GM12864 (cell line): Measurements from ENCODE around the gene CD300LB.

Source experiments
- DNase-seq: peaks from one replicate; pipeline ENCODE4 v3.0.0-alpha.2; 2011; ENCODE audit warnings: low read depth
- H3K4me3 ChIP-seq: 2 replicates; pipeline ENCODE4 v1.5.1; 2011; ENCODE audit warnings: mild to moderate bottlenecking, low read depth, low read length, control low read depth
- TF ChIP-seq, protein P1 (sequence below): IDR thresholded peaks from 2 replicates; pipeline ENCODE4 v1.5.1; 2011; ENCODE audit warnings: low read depth, mild to moderate bottlenecking, moderate library complexity, low read length, control low read depth, inconsistent platforms; ENCODE audit errors: missing control alignments

The CD300LB gene

DNA sequence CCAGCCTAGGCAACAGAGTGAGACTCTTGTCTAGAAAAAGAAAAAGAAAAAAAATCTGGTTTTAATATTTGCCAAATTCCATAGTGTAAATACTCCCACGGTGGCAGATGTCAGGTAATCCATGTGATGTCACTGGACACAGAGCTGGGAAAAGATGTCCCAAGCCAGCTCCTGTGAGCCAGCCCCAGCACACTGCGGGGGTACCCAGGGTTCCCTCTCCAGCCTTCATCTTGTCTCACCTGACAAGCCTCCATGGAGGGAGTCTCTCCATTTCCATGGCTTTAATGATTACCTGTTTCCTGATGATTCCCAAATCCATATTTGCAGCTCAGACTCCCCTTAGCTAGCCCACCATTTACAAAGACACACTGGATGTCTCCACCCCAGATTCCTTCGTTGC lies 4.6 kb downstream of the CD300LB start:
- no peak overlapping the region for H3K4me3 ChIP-seq
- TF ChIP-seq, protein P1, sequence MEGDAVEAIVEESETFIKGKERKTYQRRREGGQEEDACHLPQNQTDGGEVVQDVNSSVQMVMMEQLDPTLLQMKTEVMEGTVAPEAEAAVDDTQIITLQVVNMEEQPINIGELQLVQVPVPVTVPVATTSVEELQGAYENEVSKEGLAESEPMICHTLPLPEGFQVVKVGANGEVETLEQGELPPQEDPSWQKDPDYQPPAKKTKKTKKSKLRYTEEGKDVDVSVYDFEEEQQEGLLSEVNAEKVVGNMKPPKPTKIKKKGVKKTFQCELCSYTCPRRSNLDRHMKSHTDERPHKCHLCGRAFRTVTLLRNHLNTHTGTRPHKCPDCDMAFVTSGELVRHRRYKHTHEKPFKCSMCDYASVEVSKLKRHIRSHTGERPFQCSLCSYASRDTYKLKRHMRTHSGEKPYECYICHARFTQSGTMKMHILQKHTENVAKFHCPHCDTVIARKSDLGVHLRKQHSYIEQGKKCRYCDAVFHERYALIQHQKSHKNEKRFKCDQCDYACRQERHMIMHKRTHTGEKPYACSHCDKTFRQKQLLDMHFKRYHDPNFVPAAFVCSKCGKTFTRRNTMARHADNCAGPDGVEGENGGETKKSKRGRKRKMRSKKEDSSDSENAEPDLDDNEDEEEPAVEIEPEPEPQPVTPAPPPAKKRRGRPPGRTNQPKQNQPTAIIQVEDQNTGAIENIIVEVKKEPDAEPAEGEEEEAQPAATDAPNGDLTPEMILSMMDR: no peak
- no peak for DNase-seq

DNA sequence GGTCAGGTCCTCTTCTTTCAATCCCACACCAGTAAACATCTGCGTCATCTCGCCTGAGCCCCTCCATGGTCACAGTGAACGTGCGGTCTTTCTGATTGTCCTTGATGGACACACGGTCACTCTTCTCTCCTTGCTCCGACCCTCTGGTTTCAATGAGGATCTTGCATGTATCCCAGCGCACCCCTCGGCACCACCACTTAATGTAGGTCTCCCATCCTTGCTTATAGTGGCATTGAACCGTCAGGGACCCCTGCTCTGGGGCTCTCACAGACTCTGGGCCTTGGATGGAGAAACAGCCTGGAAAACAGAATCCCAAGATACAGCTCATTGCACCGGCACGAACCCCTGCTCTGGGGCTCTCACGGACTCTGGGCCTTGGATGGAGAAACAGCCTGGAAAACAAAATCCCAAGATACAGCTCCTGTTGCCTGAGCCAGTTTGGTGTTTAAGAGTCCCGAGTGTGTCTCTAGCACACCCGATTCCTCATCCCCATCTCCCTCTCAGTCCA lies 5.4 kb downstream of the CD300LB start:
- TF ChIP-seq, protein P1: no peak
- DNase-seq: no peak
- H3K4me3 ChIP-seq: no peak overlapping the region

DNA sequence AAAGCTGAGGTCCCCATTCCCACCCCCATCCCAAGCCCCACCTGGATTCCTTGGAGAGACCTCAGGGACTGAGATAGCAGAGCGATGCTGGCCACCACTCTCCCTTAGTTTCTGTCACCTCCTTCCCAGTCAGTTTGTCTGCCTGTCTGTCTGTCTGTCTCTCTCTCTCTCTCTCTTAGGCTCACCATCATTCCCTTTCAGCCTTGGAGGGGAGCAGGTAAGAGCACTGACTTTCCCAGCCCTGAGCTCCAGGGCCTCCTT lies 5.9 kb downstream of the CD300LB start:
- TF ChIP-seq, protein P1: no peak
- no peak overlapping the region for H3K4me3 ChIP-seq
- DNase-seq: no peak

DNA sequence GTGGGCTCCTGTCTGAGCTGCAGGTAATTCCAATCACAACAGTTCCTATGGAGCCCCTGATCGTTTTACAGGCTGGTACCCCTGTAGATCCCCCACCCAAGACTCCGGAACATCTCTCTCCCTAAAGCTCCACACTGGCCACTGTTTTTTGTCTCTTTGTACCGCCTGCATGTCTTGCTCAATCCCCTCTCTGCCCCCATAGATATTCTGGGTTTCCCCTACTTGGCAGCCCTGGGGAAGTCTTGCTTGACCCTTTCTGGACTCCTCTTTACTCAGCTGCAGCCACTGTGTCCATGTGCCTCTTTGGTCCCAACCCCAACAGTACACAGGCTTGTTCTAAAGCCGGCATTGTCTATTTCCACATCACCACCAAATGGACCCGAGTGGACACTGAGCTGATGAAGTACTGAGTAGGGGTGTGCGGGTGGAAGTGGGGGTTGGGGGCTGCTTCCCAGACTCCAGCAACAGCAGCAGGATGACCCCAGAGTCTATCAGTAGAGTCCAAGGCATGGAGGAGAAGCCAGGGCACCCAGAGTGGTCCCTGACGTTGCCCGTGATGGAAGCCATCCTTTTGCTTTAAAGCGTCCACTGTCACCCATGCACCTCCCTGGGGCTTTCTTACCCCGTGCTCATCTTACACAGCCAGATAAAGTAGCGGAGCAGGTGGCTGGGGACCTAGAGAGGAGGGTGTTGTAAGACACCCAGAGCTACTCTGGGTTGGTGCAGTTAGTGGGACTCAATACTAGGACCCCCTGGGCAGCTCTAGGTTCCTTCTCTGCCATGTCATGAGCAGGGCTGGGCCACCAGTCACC lies 6.4 kb downstream of the CD300LB start:
- DNase-seq: no peak
- H3K4me3 ChIP-seq: no peak overlapping the region
- TF ChIP-seq, protein P1: no peak

DNA sequence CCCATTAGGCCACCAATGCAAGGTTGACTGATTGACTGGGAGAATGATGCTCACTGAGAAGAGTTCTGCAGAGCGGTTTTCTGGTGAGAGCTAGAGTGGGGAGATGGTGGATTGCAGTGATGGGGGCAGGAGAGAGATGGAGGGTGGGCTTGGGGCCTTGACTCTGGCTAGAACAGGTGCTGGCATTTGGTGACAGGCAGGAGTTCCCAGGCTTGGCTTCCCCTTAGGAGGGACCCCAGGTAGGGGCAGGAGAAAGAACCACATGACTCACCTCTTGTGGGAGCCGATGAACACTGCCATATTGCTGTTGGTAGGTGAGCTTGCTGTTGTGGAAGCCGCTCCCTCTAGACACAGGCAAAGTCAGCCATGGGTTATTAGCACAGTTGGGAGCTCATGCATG lies 8.0 kb downstream of the CD300LB start:
- no peak overlapping the region for H3K4me3 ChIP-seq
- TF ChIP-seq, protein P1: no peak
- DNase-seq: no peak

DNA sequence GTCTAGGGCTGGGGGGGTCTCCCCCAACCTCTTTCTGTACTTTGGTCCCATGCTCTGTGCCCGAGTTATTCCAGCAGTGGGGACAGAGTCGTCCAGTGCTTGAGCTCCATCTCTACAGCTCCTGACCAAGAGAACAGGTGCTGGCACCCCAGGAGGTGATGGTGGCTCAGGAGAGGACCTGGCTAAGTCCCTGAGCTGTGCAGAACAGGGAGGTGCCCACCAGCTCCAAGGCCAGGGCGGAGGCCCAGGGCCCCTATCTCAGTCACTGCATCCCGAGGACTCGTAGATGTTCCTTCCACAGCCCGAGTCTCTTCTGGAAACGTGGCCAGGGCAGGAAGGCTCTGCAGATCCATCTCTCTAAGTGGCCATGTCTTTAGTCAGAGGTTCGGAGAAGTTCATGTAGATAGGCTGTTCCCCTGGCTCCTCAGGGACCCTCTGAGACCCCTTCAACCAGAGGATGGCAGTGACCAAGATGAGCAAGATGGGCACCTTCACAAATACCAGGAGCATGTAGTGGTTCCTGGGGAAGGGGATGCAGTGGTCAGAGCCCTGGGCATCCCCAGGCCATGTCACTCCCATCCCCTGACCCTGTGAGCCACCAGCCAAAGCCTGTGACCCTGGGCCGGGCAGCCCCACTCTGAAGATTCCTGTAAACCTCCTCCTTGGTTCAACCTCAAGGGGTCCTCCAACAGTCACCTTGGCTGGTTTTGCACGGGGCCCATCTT lies 8.7 kb downstream of the CD300LB start:
- no peak for DNase-seq
- TF ChIP-seq, protein P1: no peak
- no peak overlapping the region for H3K4me3 ChIP-seq
